Measurements from ENCODE around the gene DAG1. TPM values are rescaled to one million over a fixed set of nuclear protein-coding genes. Genes with fewer than 3 reads are reported as not detected.
A peak's percentile ranks its signal among the peaks of the same experiment; 100 is the strongest.

The DAG1 gene
- total RNA-seq, 1 experiment from 2014 or later: 93.0 TPM

DNA sequence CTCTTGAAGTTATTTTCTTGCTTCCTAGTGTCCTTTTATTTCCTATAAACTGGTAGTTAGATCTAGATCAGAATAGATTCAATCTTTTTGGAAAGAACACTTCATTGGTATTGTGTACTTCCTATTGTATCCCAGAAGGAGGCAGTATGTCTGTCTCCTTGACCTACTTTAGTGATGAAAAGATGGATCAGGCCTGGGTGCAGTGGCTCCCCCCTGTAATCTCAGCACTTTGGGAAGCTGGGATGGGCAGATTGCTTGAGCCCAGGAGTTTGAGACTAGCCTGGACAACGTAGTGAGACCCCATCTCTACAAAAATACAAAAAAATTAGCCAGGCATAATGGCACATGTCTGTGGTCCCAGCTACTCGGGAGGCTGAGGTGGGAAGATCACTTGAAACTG lies 96.2 kb downstream of the DAG1 start:
- Histone ChIP-seq H3K56ac (ENCODE audit: insufficient read length, low read depth, low read length) (no peak overlapping the region), H2BK15ac (ENCODE audit: low read depth, low read length) (no peak overlapping the region), H3K27me3 (ENCODE audit: insufficient read depth, low read length) (no peaks in the 10 kb centered on the region), H3K18ac (ENCODE audit: insufficient read length, low read depth, low read length) (no peak overlapping the region), H2AFZ (ENCODE audit: low read length) (no peak overlapping the region), H3K23me2 (ENCODE audit: insufficient read length, low read depth, low read length, poor library complexity, severe bottlenecking) (no peaks in the 10 kb centered on the region), H2BK5ac (ENCODE audit: insufficient read length, low read length) (no peak overlapping the region), H3K23ac (ENCODE audit: insufficient read length, low read depth, low read length) (no peak overlapping the region), H3K4me2 (ENCODE audit: insufficient read depth, insufficient read length, low read length) (no peak overlapping the region), H2AK5ac (ENCODE audit: insufficient read length, low read length) (no peak overlapping the region), H3T11ph (ENCODE audit: low read length) (no peak overlapping the region), H3K79me1 (ENCODE audit: insufficient read depth, low read depth, low read length, poor library complexity, severe bottlenecking) (no peaks in the 10 kb centered on the region), H3K9me3 (ENCODE audit: control insufficient read depth, low read depth, low read length) (no peaks in the 10 kb centered on the region), H4K91ac (ENCODE audit: insufficient read length, low read depth, low read length) (no peak overlapping the region), H3K4me1 (ENCODE audit: insufficient read depth, low read length) (no peaks in the 10 kb centered on the region; the same call in 1 of the 2 replicates), H3K14ac (ENCODE audit: insufficient read depth, low read length) (no peak overlapping the region), H4K8ac (replicated peaks; ENCODE audit: insufficient read length, low read depth, low read length) (no peak overlapping the region), H2BK20ac (ENCODE audit: low read depth, low read length, poor library complexity, severe bottlenecking) (no peak overlapping the region), H4K20me1 (ENCODE audit: control insufficient read depth, insufficient read depth, insufficient read length) (no peaks in the 10 kb centered on the region), H2BK12ac (ENCODE audit: insufficient read length, low read depth, low read length) (no peak overlapping the region), H2BK120ac (ENCODE audit: low read depth, low read length, poor library complexity, severe bottlenecking) (no peak overlapping the region), H3K27ac (ENCODE audit: insufficient read length, low read depth, low read length) (no peak overlapping the region), H3K9ac (ENCODE audit: extremely low read depth, insufficient read length, low read length) (no peak overlapping the region), H4K5ac (ENCODE audit: insufficient read length, low read depth, low read length) (no peak overlapping the region), H3K4ac (ENCODE audit: low read depth, low read length) (no peak overlapping the region), H3K79me2 (ENCODE audit: insufficient read depth, low read length) (no peaks in the 10 kb centered on the region)
- Mint-ChIP-seq H3K4me1 (peaks cover 13 to 19% of the 10 kb centered on the region in 2 experiments), H3K36me3 (ENCODE audit: insufficient read depth in 1 of 3, low read depth in 3 of 3) (no peaks in the 10 kb centered on the region), H3K9me3 (no peaks in the 10 kb centered on the region; a peak in 1 of 5 replicates), H3K27ac (no peak overlapping the region), H3K4me3 (no peak overlapping the region; a peak in 1 of 5 replicates), H3K27me3 (ENCODE audit: low read depth) (no peaks in the 10 kb centered on the region)
- WGBS (ENCODE audit: extremely low coverage, insufficient read length, low lambda C conversion rate): no CpG with 5 or more reads among the region's 2 CpGs
- DNase-seq: no peak
- peak; percentile 71 for TF ChIP-seq CTCF (conservative IDR thresholded peaks at IDR 0.05)

Data from H9 (cell line).